Measurements from ENCODE around the gene SH3GLB1.
A peak's percentile ranks its signal among the peaks of the same experiment; 100 is the strongest.

SH3GLB1 gene

GRCh38 chr1:86773341-86774288, 69.2 kb downstream of the SH3GLB1 start:
- no peak for DNase-seq

GRCh38 chr1:86774305-86775295, 70.2 kb downstream of the SH3GLB1 start:
- peak in 49 of 58 donors; percentile 12 to 75 (median 45) for DNase-seq

- DNase-seq: no peak
Observed at GRCh38 chr1:86775395-86775794, 71.0 kb downstream of the SH3GLB1 start.

GRCh38 chr1:86776108-86776507, 71.7 kb downstream of the SH3GLB1 start:
- no peak for DNase-seq

- DNase-seq: no peak
Observed at GRCh38 chr1:86778569-86779239, 74.3 kb downstream of the SH3GLB1 start.

GRCh38 chr1:86779308-86780191, 75.2 kb downstream of the SH3GLB1 start:
- DNase-seq: peak in 1 of 58 donors; percentile 29

GRCh38 chr1:86782482-86782881, 78.1 kb downstream of the SH3GLB1 start:
- no peak for DNase-seq

- no peak for DNase-seq
Observed at GRCh38 chr1:86787621-86788020, 83.2 kb downstream of the SH3GLB1 start.

GRCh38 chr1:86788300-86789206, 84.2 kb downstream of the SH3GLB1 start:
- DNase-seq: peak in 3 of 58 donors; percentile 7 to 27 (median 14)

GRCh38 chr1:86795316-86795715, 90.9 kb downstream of the SH3GLB1 start:
- DNase-seq: no peak

Measured in anterior cingulate cortex (tissue), 58 donors.